K562 (cell line): ENCODE data around the gene ATP6V1A. TPM values are rescaled to one million over a fixed set of nuclear protein-coding genes. Genes with fewer than 3 reads are reported as not detected.

Experiments used
- CREB3L1 ChIP-seq: fragments of 450-650 bp; IDR thresholded peaks from 2 replicates; pipeline ENCODE4 v1.6.1; 2014; ENCODE audit warnings: low read depth, mild to moderate bottlenecking, moderate library complexity, borderline replicate concordance
- E2F6 ChIP-seq, 2 experiments: IDR thresholded peaks; 2 replicates each; pipeline ENCODE4 v1.6.1; 2011; ENCODE audit warnings: borderline replicate concordance in 1 of 2, control low read depth in 1 of 2, low read depth in 1 of 2, low read length in 1 of 2, mild to moderate bottlenecking in 1 of 2, mixed read lengths in 1 of 2, moderate library complexity in 1 of 2; ENCODE audit not compliant: insufficient read depth in 1 of 2, insufficient read length in 1 of 2, poor library complexity in 1 of 2, severe bottlenecking in 1 of 2; ENCODE audit errors: extremely low read depth in 1 of 2
- ELF1 ChIP-seq: fragments of 200-800 bp; sonication (Bioruptor generic); IDR thresholded peaks from 2 replicates; pipeline ENCODE4 v1.6.1; 2016; ENCODE audit warnings: missing genetic modification characterization, missing compliant biosample characterization
- ERF ChIP-seq: fragments of 450-650 bp; formaldehyde crosslinking; IDR thresholded peaks from 2 replicates; pipeline ENCODE4 v1.4.0; 2020; ENCODE audit warnings: mild to moderate bottlenecking, mixed read lengths
- GTF2E2 ChIP-seq: fragments of 200-800 bp; sonication (Bioruptor generic); IDR thresholded peaks from 2 replicates; pipeline ENCODE4 v1.6.1; 2016; ENCODE audit warnings: missing genetic modification characterization, missing compliant biosample characterization
- JUNB ChIP-seq: fragments of 450-650 bp; formaldehyde crosslinking; conservative IDR thresholded peaks from 2 replicates; pipeline ENCODE4 v1.4.0; 2020; ENCODE audit warnings: mild to moderate bottlenecking
- KDM4B ChIP-seq, 2 experiments: fragments of 450-650 bp in 1 of 2; sonication (generic) in 1 of 2; IDR thresholded peaks; 2 replicates each; pipeline ENCODE4 v1.6.1; 2016 to 2017; ENCODE audit warnings: borderline replicate concordance in 2 of 2, antibody characterized with exemption in 1 of 2, low read depth in 1 of 2, mild to moderate bottlenecking in 1 of 2
- NFYB ChIP-seq: IDR thresholded peaks from 2 replicates; pipeline ENCODE4 v1.6.1; 2011; ENCODE audit warnings: mild to moderate bottlenecking, moderate library complexity; ENCODE audit not compliant: insufficient read length; ENCODE audit errors: extremely low read depth
- RBM22 ChIP-seq: fragments of 200-400 bp; formaldehyde crosslinking; IDR thresholded peaks from 2 replicates; pipeline ENCODE4 v1.6.1; 2018; ENCODE audit warnings: low read length, low read depth; ENCODE audit not compliant: poor library complexity, severe bottlenecking
- RCOR1 ChIP-seq, 2 experiments: IDR thresholded peaks; 2 replicates each; pipeline ENCODE4 v1.6.1; 2012; ENCODE audit warnings: low read depth in 2 of 2, low read length in 2 of 2, borderline replicate concordance in 1 of 2, improper control_type of control experiment in 1 of 2
- TAF7 ChIP-seq: fragments of 450-650 bp; IDR thresholded peaks from 2 replicates; pipeline ENCODE4 v1.6.1; 2016; ENCODE audit warnings: missing genetic modification characterization, missing compliant biosample characterization
- THRAP3 ChIP-seq: fragments of 450-650 bp; IDR thresholded peaks from 2 replicates; pipeline ENCODE4 v1.6.1; 2016; ENCODE audit warnings: mild to moderate bottlenecking, inconsistent platforms, borderline replicate concordance
- TSHZ1 ChIP-seq: fragments of 250-450 bp; sonication (Bioruptor Pico); IDR thresholded peaks from 2 replicates; pipeline ENCODE4 v1.4.0; 2020; ENCODE audit warnings: mild to moderate bottlenecking, moderate library complexity
- ZFP30 ChIP-seq: fragments of 250-450 bp; sonication (Bioruptor Pico); IDR thresholded peaks from 2 replicates; pipeline ENCODE4 v1.8.0; 2022; ENCODE audit warnings: moderate library complexity, mild to moderate bottlenecking, inconsistent platforms, borderline replicate concordance
- ZNF12 ChIP-seq: sonication (generic); formaldehyde crosslinking; IDR thresholded peaks from 2 replicates; pipeline ENCODE4 v1.4.0; 2020; ENCODE audit warnings: mild to moderate bottlenecking, missing genetic modification reagents
- ZNF184 ChIP-seq: sonication (generic); formaldehyde crosslinking; IDR thresholded peaks from 2 replicates; pipeline ENCODE4 v1.5.0; 2020; ENCODE audit warnings: missing genetic modification reagents
- ZNF449 ChIP-seq: fragments of 250-450 bp; sonication (Bioruptor Pico); IDR thresholded peaks from 2 replicates; pipeline ENCODE4 v1.8.0; 2022; ENCODE audit warnings: moderate library complexity, mild to moderate bottlenecking, inconsistent platforms
- polyA plus RNA-seq, 8 experiments: library from polyadenylated mRNA; depleted of rRNA in 4 of 8; stranded (reverse) in 5 of 8; unstranded in 3 of 8; fragments of >200 nt; fragmentation: Nextera tagmentation in 2 of 8; fragmentation: Illumina TruSeq in 1 of 8; extraction: Ambion mirVana in 2 of 8; extraction: Trizol in 1 of 8; gene quantifications; 2 replicates each; pipeline versions ENCODE4 v1.2.1 to v1.2.3, GENCODE V29; 2011 to 2014; ENCODE audit warnings: inconsistent platforms in 1 of 8, missing spikeins in 1 of 8
- total RNA-seq, 7 experiments: library from RNA; depleted of rRNA in 6 of 7; stranded (reverse); fragments of >200 nt in 6 of 7; fragmentation: Illumina TruSeq in 2 of 7; extraction: Trizol in 2 of 7; gene quantifications; 2 replicates each; pipeline versions ENCODE4 v1.2.1 to v1.2.3, GENCODE V29; 2011 to 2021; ENCODE audit warnings: low replicate concordance in 1 of 7

The ATP6V1A gene
- total and polyA plus RNA-seq, 9 of the 15 experiments (the other 6 are each of a cell fraction or from before 2014, with no cell fraction given): 23.6 to 57.1 (median 39.9) TPM

- no peak for TF ChIP-seq GTF2E2 (tag)
- no peak for TF ChIP-seq ZNF449 (CRISPR knock-in tag)
- peak; percentile 36; the same call in 1 of the 2 replicates for TF ChIP-seq ELF1
- peak; percentile 57 to 91 for TF ChIP-seq E2F6 (IDR thresholded peaks at IDR 0.05; ENCODE audit: borderline replicate concordance in 1 of 2, extremely low read depth in 1 of 2, insufficient read depth in 1 of 2, insufficient read length in 1 of 2, low read depth in 1 of 2, low read length in 1 of 2, poor library complexity in 1 of 2, severe bottlenecking in 1 of 2)
- no peak for TF ChIP-seq NFYB
- TF ChIP-seq THRAP3: no peak
- TF ChIP-seq TSHZ1 (CRISPR knock-in tag): 0 out of 2 replicates have a peak, but pooled peaks have one; percentile 51
- no peak for TF ChIP-seq RCOR1 (IDR thresholded peaks at IDR 0.05; ENCODE audit: borderline replicate concordance in 1 of 2, low read depth in 2 of 2, low read length in 2 of 2)
- TF ChIP-seq ZFP30 (CRISPR knock-in tag): no peak
- no peak for TF ChIP-seq KDM4B (IDR thresholded peaks at IDR 0.05; ENCODE audit: borderline replicate concordance in 2 of 2, low read depth in 1 of 2)
- TF ChIP-seq RBM22: no peak
- TF ChIP-seq ERF (CRISPR knock-in tag): no peak
- no peak for TF ChIP-seq JUNB (CRISPR knock-in tag)
- TF ChIP-seq TAF7 (tag): peak; percentile 31; the same call in 1 of the 2 replicates
- no peak for TF ChIP-seq ZNF184 (CRISPR knock-in tag)
- TF ChIP-seq ZNF12 (CRISPR knock-in tag): no peak
- no peak for TF ChIP-seq CREB3L1
Observed at GRCh38 chr3:113746548-113747282, at the start of gene ATP6V1A (continued).
